ENCODE data around the gene IFT52.
"Not testable (repeated sequence)": the region's sequence is repeated elsewhere in the genome, so short reads cannot be mapped to it uniquely, and the experiment has no call there.

IFT52 gene

DNA sequence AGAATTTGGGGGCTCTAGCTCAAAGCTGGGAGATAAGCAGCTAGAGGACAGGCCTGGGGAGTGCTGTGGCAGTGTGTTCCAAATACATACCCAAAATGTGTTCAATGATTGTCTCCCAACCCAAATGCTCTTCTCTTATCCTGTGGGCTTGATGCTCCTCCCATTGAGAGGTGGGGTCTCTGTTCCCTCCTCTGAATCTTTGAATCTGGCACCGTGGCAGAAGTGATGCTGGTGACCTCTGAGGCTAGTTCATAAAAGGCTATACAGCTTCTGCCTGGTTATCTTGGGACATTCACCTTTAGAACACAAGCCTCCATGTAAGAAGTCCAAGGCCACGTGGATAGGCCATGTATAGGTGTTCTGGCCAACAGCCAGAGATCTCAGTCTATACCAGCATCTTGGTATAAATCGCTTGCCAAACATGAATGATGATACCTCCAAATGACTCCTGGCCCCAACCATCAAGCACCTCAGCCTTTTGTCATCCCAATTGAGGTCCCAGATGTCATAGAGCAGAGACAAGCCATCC is 60.3 kb downstream of the IFT52 start:
- no peak for DNase-seq (ENCODE audit: low read depth, low spot score)

DNA sequence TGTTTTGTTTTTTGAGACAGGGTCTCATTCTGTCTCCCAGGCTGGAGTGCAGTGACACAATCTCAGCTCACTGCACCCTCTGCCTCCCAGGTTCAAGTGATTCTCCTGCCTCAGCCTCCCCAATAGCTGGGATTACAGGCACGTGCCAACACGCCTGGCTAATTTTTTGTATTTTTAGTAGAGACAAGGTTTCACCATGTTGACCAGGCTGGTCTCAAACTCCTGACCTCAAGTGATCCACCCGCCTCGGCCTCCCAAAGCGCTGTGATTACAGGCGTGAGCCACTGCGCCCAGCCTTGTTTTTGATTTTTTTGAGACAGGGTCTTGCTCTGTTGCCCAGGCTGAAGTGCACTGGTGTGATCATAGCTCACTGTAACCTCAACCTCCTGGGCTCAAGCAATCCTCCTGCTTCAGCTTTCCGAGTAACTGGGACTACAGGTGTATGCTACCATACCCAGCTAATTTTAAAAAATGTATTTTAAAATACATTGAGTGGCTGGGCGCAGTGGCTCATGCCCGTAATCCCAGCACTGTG is 61.0 kb downstream of the IFT52 start:
- DNase-seq (ENCODE audit: low read depth, low spot score): not testable (repeated sequence)

DNA sequence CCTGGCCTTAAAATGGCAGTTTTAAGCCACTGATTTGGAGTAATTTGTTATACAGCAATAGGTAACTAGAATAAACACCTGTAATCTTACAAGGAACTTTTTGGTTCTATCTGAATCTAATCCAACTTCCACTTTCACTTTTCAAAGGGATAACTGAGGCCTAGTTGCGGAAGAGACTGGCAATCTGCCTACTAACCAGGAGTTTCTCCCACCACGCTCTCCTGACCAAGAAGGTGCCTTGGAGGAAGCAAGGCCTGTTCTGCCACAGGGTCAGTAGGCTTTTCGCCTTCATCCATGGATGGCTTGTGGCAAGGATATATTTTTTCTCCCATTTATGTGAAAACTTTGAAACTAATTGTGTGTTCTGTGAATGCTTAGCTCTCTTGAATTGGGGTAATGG is 63.2 kb downstream of the IFT52 start:
- no peak for DNase-seq (ENCODE audit: low read depth, low spot score)

DNA sequence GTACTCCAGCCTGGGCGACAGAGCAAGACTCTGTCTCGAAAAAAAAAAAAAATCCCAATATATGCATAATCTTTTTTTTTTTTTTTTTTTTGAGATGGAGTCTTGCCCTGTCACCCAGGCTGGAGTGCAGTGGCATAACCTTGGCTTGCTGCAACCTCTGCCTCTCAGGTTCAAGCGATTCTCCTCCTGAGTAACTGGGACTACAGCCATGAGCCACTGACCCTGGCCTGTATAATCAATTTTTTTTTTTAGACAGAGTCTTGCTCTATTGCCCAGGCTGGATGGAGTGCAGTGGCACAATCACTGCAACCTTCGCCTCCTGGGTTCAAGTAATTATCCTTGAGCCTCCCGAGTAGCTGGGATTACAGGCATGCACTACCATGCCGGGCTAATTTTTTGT is 64.4 kb downstream of the IFT52 start:
- DNase-seq (ENCODE audit: low read depth, low spot score): not testable (repeated sequence)

DNA sequence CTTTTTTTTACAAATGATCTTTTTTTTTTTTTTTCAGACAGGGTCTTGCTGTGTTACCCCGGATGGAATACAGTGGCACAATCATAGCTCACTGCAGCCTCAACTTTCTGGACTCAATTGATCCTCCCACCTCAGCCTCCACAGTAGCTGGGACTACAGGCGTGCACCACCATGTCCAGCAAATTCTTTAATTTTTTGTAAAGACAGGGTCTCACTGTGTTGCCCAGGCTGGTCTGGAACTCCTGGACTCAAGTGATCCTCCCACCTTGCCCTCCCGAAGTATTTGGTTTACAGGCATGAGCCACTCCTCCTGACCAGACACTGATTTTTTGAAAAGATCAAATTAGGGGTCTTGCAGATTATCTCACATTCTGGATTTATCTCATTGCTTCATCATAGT is 65.2 kb downstream of the IFT52 start:
- DNase-seq (ENCODE audit: low read depth, low spot score): no peak

DNA sequence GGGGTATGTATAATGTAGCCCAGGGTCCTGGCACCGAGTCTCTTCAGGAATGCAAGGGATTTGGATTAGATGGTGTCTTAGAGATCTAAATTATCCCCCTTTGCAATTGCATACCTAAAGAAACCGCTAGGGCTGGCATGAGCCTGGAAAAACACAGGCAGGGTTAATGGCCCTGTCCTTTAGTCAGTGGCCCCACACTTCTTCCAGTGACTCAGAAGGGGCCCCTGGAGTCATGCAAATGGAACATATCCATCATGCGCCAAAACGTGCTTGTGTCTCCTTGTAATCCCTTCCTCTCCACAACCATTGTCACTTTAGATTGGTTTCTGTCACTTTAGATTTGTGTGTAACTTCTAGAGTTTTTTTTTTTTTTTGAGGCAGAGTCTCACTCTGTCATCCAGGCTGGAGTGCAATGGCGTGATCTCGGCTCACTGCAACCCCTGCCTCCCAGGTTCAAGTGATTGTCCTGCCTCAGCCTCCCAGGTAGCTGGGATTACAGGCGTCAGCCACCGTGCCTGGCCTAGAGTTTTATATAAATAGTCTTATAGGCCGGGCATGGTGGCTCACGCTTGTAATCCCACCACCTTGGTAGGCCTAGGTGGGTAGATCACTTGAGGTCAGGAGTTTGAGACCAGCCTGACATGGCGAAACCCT is 67.5 kb downstream of the IFT52 start:
- peak; percentile 46 for DNase-seq (ENCODE audit: low read depth, low spot score)

DNA sequence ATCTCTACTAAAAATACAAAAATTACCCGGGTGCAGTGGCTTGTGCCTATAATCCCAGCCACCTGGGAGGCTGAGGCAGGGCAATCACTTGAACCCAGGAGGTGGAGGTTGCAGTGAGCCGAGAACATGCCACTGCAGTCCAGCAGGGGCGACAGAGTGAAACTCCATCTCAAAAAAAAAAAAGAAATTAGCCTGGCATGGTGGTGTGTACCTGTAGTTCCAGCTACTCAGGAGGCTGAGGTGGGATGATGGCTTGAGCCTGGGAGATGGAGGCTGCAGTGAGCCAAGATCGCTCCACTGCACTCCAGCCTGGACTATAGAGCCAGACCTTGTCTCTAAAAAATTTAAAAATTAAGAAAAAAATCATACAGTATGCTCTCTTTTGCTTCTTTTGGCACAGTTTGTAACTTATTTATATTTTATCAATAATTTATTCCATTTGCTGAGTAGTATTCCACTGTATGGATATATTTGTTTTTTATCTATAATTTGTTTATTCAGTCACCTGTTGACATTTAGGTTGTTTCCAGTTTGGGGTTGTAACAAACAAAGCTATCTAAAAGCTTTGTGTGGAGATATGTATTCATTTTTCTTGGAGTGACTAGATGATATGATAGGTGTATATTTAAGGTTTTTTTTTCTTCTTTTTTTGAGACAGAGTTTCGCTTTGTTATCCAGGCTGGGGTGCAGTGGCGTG is 68.1 kb downstream of the IFT52 start:
- no peak for DNase-seq (ENCODE audit: low read depth, low spot score)

DNA sequence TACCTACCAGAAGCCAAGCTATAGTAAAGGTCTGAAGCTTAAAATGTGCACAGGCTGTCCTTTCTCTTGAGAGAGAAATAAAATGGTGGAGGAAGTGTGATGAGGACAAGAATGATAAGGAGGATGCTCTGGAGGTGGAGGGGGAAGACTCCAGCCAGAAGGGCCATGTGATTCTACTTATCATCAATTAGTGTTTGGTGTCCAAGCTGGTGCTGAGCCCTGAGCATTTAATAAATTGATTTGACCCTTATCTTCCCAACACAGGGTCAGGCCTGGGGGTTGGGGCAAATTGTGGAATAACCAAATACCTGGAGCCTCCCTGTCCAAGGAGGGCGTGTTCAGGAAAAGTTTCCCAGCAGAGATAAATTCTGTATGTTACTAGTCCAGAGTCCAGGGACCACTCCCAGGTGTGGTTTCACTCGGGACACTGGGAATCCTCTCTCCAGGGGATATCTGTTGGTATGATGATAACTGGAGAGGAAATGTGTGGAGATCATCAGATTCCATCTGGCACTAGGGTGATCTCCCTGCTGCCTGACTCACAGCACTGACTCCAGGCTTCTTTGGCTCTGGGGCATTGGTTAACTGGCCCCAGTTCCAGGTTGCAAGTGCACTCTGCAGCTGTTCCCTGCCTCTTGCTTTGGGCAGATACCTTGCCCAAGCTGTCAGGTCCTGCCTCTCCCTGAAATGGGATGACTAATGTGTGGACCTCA is 72.4 kb downstream of the IFT52 start:
- no peak for DNase-seq (ENCODE audit: low read depth, low spot score)

DNA sequence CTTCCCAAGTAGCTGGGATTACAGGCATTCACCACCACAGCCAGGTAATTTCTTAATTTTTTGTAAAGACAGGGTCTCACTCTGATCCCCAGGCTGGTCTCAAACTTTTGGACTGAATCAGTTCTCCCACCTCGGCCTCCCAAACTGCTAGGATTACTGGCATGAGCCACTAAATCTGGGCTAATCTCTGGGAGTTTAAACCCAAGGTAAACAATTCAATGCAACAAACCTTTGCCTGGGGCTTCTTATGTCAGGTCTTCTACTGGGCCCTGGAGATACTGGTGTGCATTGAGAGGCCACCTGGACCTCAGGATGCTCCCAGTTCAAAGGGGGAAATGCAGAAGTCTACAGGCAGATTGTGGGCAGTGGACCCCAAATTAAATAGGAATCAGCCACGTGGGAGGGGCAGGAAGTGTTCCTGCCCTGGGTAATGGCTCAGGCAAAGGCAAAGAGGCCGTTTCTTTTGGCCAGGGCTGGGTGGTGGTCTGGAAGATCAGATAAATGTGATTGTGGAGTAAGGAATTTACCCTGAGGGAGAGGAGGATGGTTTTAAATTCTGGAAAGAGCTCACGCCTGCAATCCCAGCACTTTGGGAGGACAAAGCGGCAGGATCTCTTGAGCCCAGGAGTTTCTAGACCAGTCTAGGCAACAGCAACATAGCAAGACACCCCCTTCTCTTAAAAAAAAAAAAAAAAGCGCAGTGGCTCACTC is 74.9 kb downstream of the IFT52 start:
- DNase-seq (ENCODE audit: low read depth, low spot score): no peak

DNA sequence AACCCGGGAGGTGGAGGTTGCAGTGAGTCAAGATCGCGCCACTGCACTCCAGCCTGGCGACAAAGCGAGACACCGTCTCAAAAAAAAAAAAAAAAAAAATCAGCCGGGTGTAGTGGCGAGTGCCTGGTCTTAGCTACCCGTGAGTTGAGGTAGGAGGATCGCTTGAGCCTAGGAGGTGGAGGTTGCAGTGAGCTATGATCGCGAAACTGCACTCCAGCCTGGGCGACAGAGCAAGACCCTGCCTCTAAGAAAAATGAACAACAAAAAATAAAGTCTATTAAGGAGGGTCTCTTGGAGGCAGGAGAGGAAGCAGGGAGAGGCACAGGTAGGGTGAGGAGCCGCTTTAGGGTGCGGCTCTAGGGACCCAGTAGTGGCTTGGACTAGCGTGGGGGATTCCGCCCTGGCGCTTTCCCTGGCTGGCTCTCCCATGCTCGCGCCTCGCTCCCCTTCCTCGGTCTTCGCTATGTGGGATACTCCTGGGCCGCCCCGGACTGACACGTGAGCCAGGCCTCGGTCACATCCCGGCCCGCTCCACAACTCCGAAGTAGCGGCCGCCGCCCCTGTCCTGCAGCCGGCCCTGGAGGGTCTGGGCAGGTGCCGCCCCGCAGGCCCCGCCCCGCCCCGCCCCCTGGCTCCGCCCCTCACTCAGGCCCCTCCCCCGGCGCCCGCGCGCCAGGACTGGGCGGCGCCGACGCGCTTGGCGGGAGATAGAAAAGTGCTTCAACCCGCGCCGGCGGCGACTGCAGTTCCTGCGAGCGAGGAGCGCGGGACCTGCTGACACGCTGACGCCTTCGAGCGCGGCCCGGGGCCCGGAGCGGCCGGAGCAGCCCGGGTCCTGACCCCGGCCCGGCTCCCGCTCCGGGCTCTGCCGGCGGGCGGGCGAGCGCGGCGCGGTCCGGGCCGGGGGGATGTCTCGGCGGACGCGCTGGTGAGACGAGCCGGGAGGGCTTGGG is 75.9 kb downstream of the IFT52 start, which contains the start of gene MYBL2:
MYBL2 (plus strand) TSS at position 739 of the 953 bp plus-strand sequence; CDS start at position 909, 170 bp downstream.
- peak; percentile 82 for DNase-seq (ENCODE audit: low read depth, low spot score)

DNA sequence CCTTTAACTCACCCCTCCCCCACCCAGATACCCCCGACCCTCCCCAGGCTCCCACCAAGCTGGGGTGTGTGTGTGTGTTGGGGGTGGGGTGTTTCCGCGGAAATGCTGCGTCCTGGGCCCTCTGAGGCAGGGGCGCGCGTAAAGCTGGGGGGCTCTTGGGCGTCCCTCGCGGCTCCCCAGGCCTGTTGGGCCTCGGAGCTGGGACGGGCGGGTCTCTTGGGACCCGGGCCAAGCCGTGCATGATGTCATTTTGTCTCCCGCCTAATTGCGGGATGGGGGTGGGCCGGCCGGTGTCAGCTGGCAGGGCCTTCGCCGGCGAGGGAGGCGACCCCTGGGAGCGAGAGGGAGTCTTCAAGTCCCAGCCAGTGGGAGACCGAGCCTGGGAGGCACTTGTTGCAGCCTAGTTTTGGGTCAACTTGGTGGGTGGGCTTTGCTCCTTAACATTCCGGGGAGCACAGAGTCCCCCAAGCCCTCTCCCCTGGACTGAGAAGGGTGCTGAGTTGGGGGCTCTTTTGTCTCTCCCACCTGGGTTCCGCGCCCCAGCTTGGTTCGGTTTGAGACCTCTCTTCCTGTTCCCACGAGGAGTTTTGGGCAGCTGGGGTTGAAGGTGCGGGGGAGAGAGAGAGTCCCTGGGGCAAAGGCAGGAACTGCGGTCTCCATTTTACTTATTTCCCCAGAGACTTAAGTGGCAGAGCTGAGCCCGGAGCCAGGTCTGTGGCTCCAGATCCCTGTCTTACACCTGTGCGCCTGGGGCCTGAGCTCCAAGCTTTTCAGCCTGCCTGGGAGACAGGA is 76.8 kb downstream of the IFT52 start:
- DNase-seq (ENCODE audit: low read depth, low spot score): peak; percentile 24

DNA sequence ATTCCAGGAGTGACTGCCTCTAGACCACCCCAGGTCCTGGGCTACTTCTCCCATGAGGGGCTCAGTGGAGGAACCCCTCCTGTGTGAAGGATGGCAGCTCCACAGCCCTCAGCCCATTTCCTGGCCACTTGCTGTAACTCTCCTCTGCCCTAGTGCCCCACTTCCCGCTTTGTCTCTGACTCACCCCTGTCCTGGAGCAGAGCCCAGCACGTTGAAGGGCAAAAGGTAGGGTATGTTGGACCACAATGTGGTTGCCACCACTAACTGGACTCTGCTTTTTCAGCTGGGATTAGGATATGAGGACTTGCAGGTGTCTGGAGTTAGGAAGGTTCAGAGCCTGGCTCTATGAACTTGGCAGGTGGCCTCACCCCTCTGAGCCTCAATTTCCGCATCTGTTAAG is 78.6 kb downstream of the IFT52 start:
- DNase-seq (ENCODE audit: low read depth, low spot score): peak; percentile 74

DNA sequence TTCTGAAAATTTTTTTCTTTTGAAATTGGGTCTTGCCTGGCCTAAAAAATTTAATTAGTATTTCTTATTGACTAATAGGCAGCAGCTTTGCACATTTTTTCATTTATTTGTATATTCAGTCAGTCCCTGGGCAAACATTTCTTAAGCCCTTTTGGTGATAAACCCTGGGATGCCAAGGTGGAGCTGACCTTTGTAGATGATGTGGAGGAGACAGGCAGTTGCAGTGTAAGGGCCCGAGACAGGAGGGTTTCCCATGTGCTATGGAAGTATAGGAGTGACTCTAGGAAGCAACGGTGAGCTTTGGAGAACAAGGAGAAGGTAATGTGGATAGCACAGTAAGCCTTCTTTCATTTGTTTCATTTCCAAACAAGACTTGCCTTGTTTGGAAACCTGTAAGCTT is 79.7 kb downstream of the IFT52 start:
- no peak for DNase-seq (ENCODE audit: low read depth, low spot score)

DNA sequence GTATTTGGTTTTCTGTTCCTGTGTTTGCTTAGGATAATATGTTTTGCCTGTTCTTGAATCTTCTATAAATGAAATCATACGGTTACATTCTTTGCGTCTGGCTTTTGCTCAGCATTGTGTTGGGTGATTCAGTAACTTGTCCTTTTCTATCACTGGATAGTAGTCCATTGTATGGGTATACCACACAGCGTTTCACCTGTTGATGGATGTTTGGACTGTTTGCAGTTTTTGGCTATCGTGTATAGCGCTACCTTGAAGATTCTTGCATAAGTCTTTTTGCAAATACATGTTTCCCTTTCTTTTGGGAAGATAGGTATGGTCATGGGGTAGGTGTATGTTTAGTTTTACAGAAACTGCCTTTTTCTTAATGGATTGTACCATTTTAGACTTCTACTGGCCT is 85.6 kb downstream of the IFT52 start:
- DNase-seq (ENCODE audit: low read depth, low spot score): no peak

DNA sequence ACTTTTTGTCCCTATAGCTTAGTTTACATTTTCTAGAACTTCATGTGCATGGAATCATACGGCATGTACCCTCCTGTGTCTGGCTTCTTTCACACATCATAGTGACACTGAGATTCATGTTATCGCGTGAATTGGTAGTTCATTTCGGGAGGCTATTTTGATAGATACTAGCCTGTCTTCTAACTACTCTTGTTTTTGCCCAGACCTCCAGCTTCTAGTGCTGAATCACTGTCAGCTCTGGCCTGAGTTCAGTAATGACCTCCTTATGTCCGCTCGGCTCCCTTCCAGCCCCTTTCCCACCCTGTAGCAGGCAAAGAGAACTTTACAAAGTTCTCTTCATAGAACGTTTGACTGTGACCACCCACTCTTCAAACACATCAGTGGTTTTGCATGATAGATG is 90.2 kb downstream of the IFT52 start:
- no peak for DNase-seq (ENCODE audit: low read depth, low spot score)

DNA sequence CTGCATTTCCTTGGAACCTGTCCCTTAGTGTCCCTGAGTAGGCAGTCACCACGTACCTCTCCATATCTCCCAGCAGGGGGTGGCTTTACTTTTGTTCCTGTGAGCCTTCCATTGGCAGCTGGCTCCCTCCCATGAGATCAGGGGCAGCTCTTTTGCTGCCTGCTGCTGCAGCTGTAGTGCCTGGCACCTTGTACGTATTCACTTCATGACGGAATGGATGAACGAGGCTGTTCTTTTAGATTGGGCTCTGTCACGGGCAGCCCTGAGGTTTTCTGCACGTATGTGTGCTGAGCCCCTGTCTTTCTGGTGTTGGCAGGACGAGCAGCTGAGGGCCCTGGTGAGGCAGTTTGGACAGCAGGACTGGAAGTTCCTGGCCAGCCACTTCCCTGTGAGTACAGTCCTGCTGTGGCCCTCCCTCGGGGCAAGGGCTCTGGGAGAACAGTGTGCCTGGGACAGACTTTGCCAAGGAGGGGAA is 90.8 kb downstream of the IFT52 start:
- DNase-seq (ENCODE audit: low read depth, low spot score): no peak

DNA sequence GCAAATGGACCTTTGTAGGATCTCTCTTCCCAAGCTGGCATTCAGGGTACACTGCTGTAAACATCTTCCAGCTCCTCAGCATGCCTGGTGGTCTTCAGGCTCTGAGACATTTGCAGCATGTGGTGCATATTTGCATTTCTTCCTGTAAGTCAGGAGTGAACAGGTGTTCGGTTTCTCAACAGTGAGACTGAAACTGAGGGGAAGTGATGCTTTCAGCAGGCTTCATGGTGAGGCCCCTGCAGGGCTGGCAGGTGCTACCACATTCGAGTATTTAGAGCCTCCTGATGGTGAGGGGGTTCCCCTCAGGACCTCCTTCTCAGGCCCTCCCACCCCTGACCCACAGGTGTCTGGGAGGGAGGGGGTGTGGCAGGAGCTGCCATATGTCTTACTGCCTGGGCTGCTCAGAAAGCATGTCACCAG is 91.3 kb downstream of the IFT52 start:
- no peak for DNase-seq (ENCODE audit: low read depth, low spot score)

DNA sequence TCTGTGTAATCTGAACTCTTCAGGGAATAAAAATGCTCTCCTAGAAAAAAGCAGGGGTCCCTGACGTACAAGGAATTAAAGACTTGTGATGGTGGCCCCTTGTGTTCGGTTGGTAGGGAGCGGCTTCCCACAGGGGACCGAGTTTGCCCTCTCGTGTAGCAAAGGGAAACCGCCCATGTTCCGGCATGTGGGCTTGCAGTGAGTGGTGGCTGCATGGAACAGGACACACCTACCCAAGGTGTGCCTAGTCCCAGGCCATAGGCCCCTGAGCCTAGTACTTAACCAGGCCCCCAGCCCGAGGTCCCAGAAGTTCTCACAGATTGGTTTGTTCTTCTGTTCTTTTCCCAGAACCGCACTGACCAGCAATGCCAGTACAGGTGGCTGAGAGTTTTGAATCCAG is 91.7 kb downstream of the IFT52 start:
- DNase-seq (ENCODE audit: low read depth, low spot score): no peak

DNA sequence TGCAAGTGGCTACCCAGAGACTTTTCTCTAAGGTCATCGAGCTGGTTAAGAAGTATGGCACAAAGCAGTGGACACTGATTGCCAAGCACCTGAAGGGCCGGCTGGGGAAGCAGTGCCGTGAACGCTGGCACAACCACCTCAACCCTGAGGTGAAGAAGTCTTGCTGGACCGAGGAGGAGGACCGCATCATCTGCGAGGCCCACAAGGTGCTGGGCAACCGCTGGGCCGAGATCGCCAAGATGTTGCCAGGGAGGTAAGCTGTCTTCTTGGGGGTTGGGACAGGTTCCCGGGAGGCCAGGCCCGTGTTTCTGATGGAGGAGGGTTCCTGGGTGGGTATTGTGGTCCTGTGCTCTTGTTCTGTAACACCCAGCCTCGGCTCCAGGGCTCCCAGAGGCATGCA is 96.1 kb downstream of the IFT52 start:
- no peak for DNase-seq (ENCODE audit: low read depth, low spot score)

Data from astrocyte of the hippocampus (primary cell).